Measurements from ENCODE around the gene ARFGEF2.

GRCh38 chr20:48905297-48905647 lies 16.2 kb upstream of the ARFGEF2 start:
- TF ChIP-seq EZH2 (IDR thresholded peaks at IDR 0.05; ENCODE audit: borderline replicate concordance, low read depth, low read length, severe bottlenecking) (no peak), CTCF (IDR thresholded peaks at IDR 0.05; ENCODE audit: borderline replicate concordance, extremely low read depth, low read length, poor library complexity, severe bottlenecking) (no peak)
